GM12873 (cell line): ENCODE data around the gene ESF1.

ENCODE experiments used
- CTCF ChIP-seq: IDR thresholded peaks from 2 replicates; pipeline ENCODE4 v1.5.1; 2012; ENCODE audit warnings: low read depth, mild to moderate bottlenecking, moderate library complexity, low read length, control low read depth; ENCODE audit not compliant: insufficient read depth; ENCODE audit errors: missing control alignments

Gene ESF1

GRCh38 chr20:13672690-13673089 lies 112.0 kb downstream of the ESF1 start:
- TF ChIP-seq CTCF: no peak

- TF ChIP-seq CTCF: no peak
Measured at GRCh38 chr20:13671916-13672378, 112.8 kb downstream of the ESF1 start.

GRCh38 chr20:13671512-13671911 lies 113.2 kb downstream of the ESF1 start:
- TF ChIP-seq CTCF: no peak

GRCh38 chr20:13670160-13670559 lies 114.6 kb downstream of the ESF1 start:
- TF ChIP-seq CTCF: no peak

GRCh38 chr20:13665709-13666395 lies 118.9 kb downstream of the ESF1 start:
- no peak for TF ChIP-seq CTCF
